ENCODE data around the gene CELA3A.
"Not testable (repeated sequence)": the region's sequence is repeated elsewhere in the genome, so short reads cannot be mapped to it uniquely, and the experiment has no call there.

DNA sequence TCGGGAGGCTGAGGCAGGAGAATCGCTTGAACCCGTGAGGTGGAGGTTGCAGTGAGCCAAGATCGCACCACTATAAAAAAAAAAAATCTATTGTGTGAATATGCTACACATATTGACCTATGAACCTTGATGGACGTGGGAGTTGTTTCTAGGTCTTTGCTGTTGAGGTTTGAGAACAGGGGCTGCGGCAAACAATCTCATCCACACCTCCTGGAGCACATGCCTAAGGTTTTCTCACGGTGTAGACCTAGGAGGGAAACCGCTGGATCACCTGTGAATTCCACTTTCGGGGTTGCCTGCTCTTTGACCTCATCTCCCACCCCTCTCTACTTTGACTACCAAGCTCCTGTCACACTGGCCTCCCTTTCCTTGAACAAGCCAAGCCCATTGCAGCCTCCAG, 26.2 kb upstream of the CELA3A start:
- TF ChIP-seq, protein P1, sequence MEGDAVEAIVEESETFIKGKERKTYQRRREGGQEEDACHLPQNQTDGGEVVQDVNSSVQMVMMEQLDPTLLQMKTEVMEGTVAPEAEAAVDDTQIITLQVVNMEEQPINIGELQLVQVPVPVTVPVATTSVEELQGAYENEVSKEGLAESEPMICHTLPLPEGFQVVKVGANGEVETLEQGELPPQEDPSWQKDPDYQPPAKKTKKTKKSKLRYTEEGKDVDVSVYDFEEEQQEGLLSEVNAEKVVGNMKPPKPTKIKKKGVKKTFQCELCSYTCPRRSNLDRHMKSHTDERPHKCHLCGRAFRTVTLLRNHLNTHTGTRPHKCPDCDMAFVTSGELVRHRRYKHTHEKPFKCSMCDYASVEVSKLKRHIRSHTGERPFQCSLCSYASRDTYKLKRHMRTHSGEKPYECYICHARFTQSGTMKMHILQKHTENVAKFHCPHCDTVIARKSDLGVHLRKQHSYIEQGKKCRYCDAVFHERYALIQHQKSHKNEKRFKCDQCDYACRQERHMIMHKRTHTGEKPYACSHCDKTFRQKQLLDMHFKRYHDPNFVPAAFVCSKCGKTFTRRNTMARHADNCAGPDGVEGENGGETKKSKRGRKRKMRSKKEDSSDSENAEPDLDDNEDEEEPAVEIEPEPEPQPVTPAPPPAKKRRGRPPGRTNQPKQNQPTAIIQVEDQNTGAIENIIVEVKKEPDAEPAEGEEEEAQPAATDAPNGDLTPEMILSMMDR (conservative IDR thresholded peaks at IDR 0.05; ENCODE audit: low read depth, low read length), result not testable (repeated sequence)
- not testable (repeated sequence) for TF ChIP-seq EZH2 (IDR thresholded peaks at IDR 0.05; ENCODE audit: borderline replicate concordance, low read depth, low read length, poor library complexity, severe bottlenecking)
